ENCODE results near the gene MAP1A. TPM values are rescaled to one million over a fixed set of nuclear protein-coding genes. Genes with fewer than 3 reads are reported as not detected.

The MAP1A gene
- total RNA-seq, 1 donor from 2014 or later, result 7.1 TPM

- no peaks in the 10 kb centered on the region for H3K27me3 ChIP-seq (ENCODE audit: low read depth)
- no peak for ATAC-seq
- TF ChIP-seq CTCF (IDR thresholded peaks at IDR 0.05), result no peak
- intact Hi-C loops (cut with DNase I), result no loop called here
- peaks cover 17% of the 10 kb centered on the region for H3K4me1 ChIP-seq
- no peak overlapping the region for H3K27ac ChIP-seq
- no peaks in the 10 kb centered on the region for H3K9me3 ChIP-seq
- H3K4me3 ChIP-seq, result no peak overlapping the region
- DNase-seq, result no peak
- H3K36me3 ChIP-seq, result no peaks in the 10 kb centered on the region
Observed at GRCh38 chr15:43508421-43508820, 9.0 kb upstream of the MAP1A start.

GRCh38 chr15:43508991-43509659, 8.3 kb upstream of the MAP1A start:
- peak overlapping the region; percentile 70 for H3K4me3 ChIP-seq
- DNase-seq (no peak), ATAC-seq (no peak)
- H3K36me3 ChIP-seq, result no peaks in the 10 kb centered on the region
- no peak for TF ChIP-seq CTCF (IDR thresholded peaks at IDR 0.05)
- no peaks in the 10 kb centered on the region for H3K27me3 ChIP-seq (ENCODE audit: low read depth)
- H3K9me3 ChIP-seq, result no peaks in the 10 kb centered on the region
- peaks cover 17% of the 10 kb centered on the region for H3K4me1 ChIP-seq
- H3K27ac ChIP-seq, result peak overlapping the region; percentile 76
- intact Hi-C loops (cut with DNase I), result no loop called here

- DNase-seq (no peak), ATAC-seq (no peak)
- H3K27ac ChIP-seq, result peak overlapping the region; percentile 76
- peak overlapping the region; percentile 70 for H3K4me3 ChIP-seq
- TF ChIP-seq CTCF (IDR thresholded peaks at IDR 0.05), result no peak
- intact Hi-C loops (cut with DNase I), result no loop called here
- no peaks in the 10 kb centered on the region for H3K9me3 ChIP-seq
- no peaks in the 10 kb centered on the region for H3K36me3 ChIP-seq
- peaks cover 23% of the 10 kb centered on the region for H3K4me1 ChIP-seq
- H3K27me3 ChIP-seq (ENCODE audit: low read depth), result no peaks in the 10 kb centered on the region
Observed at GRCh38 chr15:43509660-43510199, 7.7 kb upstream of the MAP1A start.

- DNase-seq, result peak; percentile 99
- Histone ChIP-seq H3K9me3 (no peaks in the 10 kb centered on the region), H3K27ac (peak overlapping the region; percentile 76), H3K4me3 (peak overlapping the region; percentile 70), H3K36me3 (no peaks in the 10 kb centered on the region), H3K27me3 (ENCODE audit: low read depth) (no peaks in the 10 kb centered on the region), H3K4me1 (peaks cover 23% of the 10 kb centered on the region)
- peak; percentile 18 for TF ChIP-seq CTCF (IDR thresholded peaks at IDR 0.05)
- peak; percentile 99 to 100 for ATAC-seq
- intact Hi-C loops (cut with DNase I), result no loop called here
Observed at GRCh38 chr15:43510200-43511011, 7.0 kb upstream of the MAP1A start.

GRCh38 chr15:43511012-43511885, 6.2 kb upstream of the MAP1A start:
- no peak for DNase-seq
- Histone ChIP-seq H3K27ac (peak overlapping the region; percentile 76), H3K9me3 (no peaks in the 10 kb centered on the region), H3K4me3 (peak overlapping the region; percentile 70), H3K4me1 (peaks cover 23% of the 10 kb centered on the region), H3K36me3 (no peaks in the 10 kb centered on the region), H3K27me3 (ENCODE audit: low read depth) (no peaks in the 10 kb centered on the region)
- ATAC-seq, result no peak
- intact Hi-C loops (cut with DNase I), result no loop called here
- TF ChIP-seq CTCF (IDR thresholded peaks at IDR 0.05), result no peak
